HG02642 (cell line): Measurements from ENCODE around the gene PLEKHM1.
A peak's percentile ranks its signal among the peaks of the same experiment; 100 is the strongest.
"Not testable (repeated sequence)": the region's sequence is repeated elsewhere in the genome, so short reads cannot be mapped to it uniquely, and the experiment has no call there.

Experiments used
- ATAC-seq: cut with Tn5 transposase; IDR thresholded peaks from one replicate; pipeline ENCODE4 v1.9.1; 2021; ENCODE audit warnings: mild to moderate bottlenecking; ENCODE audit not compliant: unreplicated experiment, poor library complexity

PLEKHM1 gene

GRCh38 chr17:45490615-45491433 lies at the start of gene PLEKHM1:
Gene PLEKHM1, minus strand, starts transcription at chr17:45490721. Its CDS starts 8,237 bp downstream, at chr17:45482484.
- peak; percentile 95 for ATAC-seq

- ATAC-seq, result not testable (repeated sequence)
These were observed 47.6 kb upstream of the PLEKHM1 start for GRCh38 chr17:45538168-45538567.

GRCh38 chr17:45506072-45506471 lies 15.6 kb upstream of the PLEKHM1 start:
- not testable (repeated sequence) for ATAC-seq

- ATAC-seq, result not testable (repeated sequence)
These were observed 14.7 kb upstream of the PLEKHM1 start for GRCh38 chr17:45505183-45505582.

- ATAC-seq, result not testable (repeated sequence)
These were observed 10.7 kb upstream of the PLEKHM1 start for GRCh38 chr17:45501092-45501707.

- ATAC-seq, result not testable (repeated sequence)
These were observed 10.0 kb upstream of the PLEKHM1 start for GRCh38 chr17:45500478-45500877.

- ATAC-seq, result not testable (repeated sequence)
These were observed 8.7 kb upstream of the PLEKHM1 start for GRCh38 chr17:45499208-45499607.

- not testable (repeated sequence) for ATAC-seq
These were observed 7.9 kb upstream of the PLEKHM1 start for GRCh38 chr17:45498377-45498776.

- ATAC-seq, result not testable (repeated sequence)
These were observed 6.9 kb upstream of the PLEKHM1 start for GRCh38 chr17:45497449-45497848.

GRCh38 chr17:45496507-45496906 lies 6.0 kb upstream of the PLEKHM1 start:
- ATAC-seq, result not testable (repeated sequence)

- not testable (repeated sequence) for ATAC-seq
These were observed 4.0 kb upstream of the PLEKHM1 start for GRCh38 chr17:45494556-45494955.

- ATAC-seq, result not testable (repeated sequence)
These were observed 1.6 kb upstream of the PLEKHM1 start for GRCh38 chr17:45492156-45492555.

- peak; percentile 32 for ATAC-seq
These were observed 323 bp downstream of the PLEKHM1 start for GRCh38 chr17:45490198-45490597.

GRCh38 chr17:45487704-45488103 lies 2.8 kb downstream of the PLEKHM1 start:
- not testable (repeated sequence) for ATAC-seq

- ATAC-seq, result not testable (repeated sequence)
These were observed 6.8 kb downstream of the PLEKHM1 start for GRCh38 chr17:45483591-45484216.

GRCh38 chr17:45483177-45483576 lies 7.3 kb downstream of the PLEKHM1 start:
- not testable (repeated sequence) for ATAC-seq

GRCh38 chr17:45482317-45482716 lies 8.2 kb downstream of the PLEKHM1 start:
- not testable (repeated sequence) for ATAC-seq

GRCh38 chr17:45475436-45475835 lies 15.1 kb downstream of the PLEKHM1 start:
- not testable (repeated sequence) for ATAC-seq

GRCh38 chr17:45472249-45472648 lies 18.3 kb downstream of the PLEKHM1 start:
- not testable (repeated sequence) for ATAC-seq

- ATAC-seq, result not testable (repeated sequence)
These were observed 21.3 kb downstream of the PLEKHM1 start for GRCh38 chr17:45469204-45469563.
